ENCODE measurements around the gene TEX29.

The TEX29 gene

DNA sequence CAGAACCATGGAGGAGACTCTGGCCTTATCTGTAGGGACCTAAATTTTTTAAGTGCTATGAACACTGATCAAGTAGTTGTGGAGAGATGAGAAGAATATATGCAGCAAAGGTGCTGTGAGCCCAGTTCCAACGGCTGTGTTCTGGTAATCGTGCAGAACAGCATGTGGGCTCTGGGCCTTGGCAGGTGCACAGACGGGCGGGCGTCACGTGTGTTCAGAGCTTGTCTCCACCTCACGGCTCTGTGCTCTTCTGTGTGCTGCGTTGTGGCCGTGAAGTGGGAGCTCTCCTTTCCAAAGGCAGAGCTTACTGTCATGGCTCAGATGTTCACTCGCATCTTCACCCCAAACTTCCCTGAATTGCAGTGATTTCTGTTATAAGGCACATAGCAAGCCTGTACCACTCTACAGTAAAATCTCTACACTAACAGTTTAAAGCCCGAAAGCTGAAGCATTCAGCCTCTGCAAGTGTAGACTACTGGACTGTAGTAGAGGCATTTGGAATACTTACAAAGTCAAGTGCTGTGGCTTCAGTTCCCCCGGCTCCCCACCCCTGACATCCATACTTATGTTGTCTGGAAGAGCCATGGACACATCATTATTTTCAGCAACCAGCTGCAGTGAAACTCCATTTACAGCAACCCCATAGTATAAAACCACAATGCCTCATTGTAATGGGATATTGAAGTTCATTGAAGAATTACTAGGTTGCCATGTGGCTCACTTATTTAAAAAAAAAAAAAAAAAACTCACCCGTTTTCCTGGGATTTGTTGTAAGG is 27.5 kb upstream of the TEX29 start:
- DNase-seq, result no peak

DNA sequence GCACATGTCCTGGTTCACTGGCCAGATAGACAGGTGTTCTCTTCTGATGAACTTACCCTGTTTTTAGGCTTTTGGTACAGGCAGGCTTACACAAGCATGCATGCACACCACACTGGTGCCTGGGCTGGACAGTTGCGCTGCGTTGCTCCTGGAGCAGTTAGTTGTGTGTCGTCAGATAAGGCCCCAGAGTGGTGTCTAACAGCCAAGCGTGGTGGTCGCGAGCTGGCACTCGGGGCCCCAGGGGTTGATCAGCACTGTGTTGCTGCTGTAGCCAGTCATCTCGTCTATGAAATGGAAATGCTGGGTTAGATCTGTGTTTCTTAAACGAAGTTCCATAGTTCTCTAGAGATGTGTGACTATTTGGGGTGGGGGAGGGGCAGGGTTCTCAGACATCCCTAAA is 24.6 kb upstream of the TEX29 start:
- DNase-seq, result no peak

- DNase-seq, result no peak
These were observed 24.0 kb upstream of the TEX29 start for GRCh38 chr13:111296417-111296816.

DNA sequence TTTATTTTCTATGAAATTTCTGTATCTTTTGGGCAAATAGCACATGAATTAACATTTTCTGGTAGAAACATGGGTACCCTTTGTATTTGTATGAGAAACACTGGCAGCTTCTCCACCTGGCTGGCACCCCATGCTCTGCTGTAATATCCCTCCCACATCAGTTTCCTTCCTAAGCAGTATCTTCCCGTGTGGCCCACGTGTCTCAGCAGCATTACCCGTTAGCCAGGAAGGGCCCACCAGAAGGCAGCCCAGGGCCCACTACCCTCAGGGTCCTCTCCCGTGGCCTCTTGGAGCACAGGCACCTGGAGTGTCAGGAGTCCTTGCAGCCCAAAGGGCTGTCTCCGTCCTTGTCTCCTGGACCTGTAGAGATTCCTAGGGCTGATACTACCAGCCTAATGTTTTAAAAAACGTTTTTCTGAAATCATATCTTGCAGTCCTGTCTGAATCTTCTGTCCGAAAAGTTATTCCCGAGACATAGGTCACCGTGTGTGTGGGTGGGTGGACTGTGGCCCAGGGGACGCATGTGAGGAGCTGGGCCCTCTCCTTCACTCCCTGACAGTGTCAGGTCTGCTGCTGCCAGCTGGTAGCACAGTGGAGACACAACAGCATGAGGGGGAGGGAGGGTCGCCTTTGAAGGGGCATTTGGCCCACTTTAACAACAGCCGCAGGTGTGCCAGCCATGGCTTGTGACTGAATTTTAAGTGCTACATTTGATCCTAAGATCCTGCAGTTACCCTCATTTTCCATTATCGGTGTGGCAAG is 22.0 kb upstream of the TEX29 start:
- no peak for DNase-seq

- DNase-seq, result no peak
These were observed 18.3 kb upstream of the TEX29 start for GRCh38 chr13:111302045-111302726.

- no peak for DNase-seq
These were observed 16.9 kb upstream of the TEX29 start for GRCh38 chr13:111303559-111303958.

- DNase-seq, result no peak
These were observed 16.3 kb upstream of the TEX29 start for GRCh38 chr13:111304041-111304544.

- no peak for DNase-seq
These were observed 15.7 kb upstream of the TEX29 start for GRCh38 chr13:111304603-111305289.

DNA sequence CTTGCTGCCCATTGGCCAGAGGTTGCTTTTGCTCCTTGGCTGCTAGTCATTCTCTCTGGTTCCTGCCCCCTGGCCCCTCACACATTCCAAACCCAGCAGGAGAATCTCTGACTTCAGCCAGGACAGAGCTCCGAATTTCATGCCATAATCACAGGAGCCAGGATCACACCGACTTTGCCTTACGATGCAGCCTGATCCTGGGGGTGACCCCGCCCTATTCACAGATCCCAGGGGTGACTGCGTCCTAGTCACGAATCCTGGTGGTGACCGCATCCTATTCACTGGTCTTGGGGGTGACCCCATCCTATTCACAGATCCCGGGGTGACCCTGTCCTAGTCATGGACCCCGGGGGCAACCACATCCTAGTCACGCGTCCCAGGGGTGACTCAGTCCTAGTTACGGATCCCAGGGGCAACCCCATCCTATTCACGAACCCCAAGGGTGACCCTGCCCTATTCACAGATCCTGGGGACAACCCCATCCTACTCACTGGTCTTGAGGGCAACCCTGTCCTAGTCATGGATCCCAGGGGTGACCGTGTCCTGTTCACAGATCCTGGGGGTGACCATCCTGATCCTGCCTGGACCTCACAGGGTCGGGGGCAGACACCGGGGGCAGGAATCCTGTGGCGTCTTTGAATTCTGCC is 7.4 kb upstream of the TEX29 start:
- DNase-seq, result no peak

GRCh38 chr13:111313911-111314425 is 6.5 kb upstream of the TEX29 start:
- no peak for DNase-seq

GRCh38 chr13:111314852-111315251 is 5.6 kb upstream of the TEX29 start:
- peak; percentile 74 for DNase-seq

DNA sequence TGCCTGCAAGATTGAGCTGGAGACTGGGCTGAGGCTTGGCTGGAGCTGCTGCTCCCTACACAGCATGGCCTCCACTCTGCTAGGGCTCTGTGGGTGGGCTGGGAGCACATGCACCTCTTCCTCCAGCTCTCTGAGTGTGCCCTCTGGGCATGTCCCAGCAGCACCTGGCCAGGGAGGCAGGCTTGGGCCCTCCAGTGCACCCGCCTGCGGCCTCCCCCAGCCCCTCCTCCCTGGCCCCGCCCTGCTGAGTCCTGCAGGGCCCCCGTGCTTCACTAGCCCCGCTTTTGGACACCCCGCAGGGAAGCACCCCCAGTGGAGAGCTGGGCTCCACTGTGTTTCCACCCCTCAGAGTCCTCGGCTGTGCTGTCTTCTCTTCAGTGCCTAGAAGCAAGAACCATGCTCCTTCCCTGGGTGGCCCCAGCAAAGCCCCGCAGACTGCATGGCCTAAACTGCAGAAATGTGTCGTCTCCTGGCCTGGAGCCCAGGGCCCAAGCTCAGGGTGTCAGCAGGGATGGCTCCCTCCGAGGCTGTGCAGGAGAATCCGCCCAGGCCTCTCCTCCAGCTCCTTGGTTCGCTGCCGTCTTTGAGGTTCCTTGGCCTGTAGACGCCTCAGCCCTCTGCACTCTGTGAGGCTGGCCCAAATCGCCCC is 5.0 kb upstream of the TEX29 start:
- peak; percentile 7 for DNase-seq

- no peak for DNase-seq
These were observed 4.2 kb upstream of the TEX29 start for GRCh38 chr13:111316161-111316730.

- DNase-seq, result no peak
These were observed 3.3 kb upstream of the TEX29 start for GRCh38 chr13:111317042-111317550.

- DNase-seq, result no peak
These were observed 2.7 kb upstream of the TEX29 start for GRCh38 chr13:111317571-111318345.

DNA sequence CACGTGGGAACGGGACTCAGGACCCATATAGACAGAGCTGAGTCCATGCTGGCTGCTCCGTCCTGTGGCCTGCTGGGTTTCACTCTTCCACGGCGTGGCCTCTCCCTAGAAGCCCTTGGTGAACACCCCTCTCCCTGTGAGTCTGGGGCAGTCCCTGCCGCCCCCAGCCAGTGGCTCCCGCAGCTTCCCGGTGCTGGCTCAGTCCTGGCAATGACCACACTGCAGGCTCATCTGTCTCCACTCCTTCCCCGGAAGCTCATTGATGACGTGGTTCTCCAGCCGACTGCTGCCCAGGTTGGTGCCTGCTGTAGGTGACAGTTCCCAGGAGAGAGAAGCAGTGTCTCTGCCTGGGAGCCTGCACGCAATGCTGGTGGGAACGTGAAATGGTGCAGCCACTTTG is 2.1 kb upstream of the TEX29 start:
- no peak for DNase-seq

GRCh38 chr13:111319521-111319920 is 921 bp upstream of the TEX29 start:
- no peak for DNase-seq

GRCh38 chr13:111322001-111322915 is 1.8 kb downstream of the TEX29 start:
- DNase-seq, result no peak

- DNase-seq, result no peak
These were observed 2.5 kb downstream of the TEX29 start for GRCh38 chr13:111322916-111323331.

Data from fibroblast of skin of right quadriceps (primary cell).